Activated CD4-positive, alpha-beta T cell treated with anti-CD3 and anti-CD28 coated beads for 24 hours (primary cell): Measurements from ENCODE around the gene PDCL3.
A peak's percentile ranks its signal among the peaks of the same experiment; 100 is the strongest.

Source experiments
- DNase-seq, 2 donors: peaks; one replicate each; pipeline ENCODE4 v3.0.0-alpha.2; 2020; ENCODE audit warnings: low read depth in 2 of 2

Gene PDCL3

GRCh38 chr2:100560216-100560830, 2.5 kb upstream of the PDCL3 start:
- DNase-seq, result no peak

DNA sequence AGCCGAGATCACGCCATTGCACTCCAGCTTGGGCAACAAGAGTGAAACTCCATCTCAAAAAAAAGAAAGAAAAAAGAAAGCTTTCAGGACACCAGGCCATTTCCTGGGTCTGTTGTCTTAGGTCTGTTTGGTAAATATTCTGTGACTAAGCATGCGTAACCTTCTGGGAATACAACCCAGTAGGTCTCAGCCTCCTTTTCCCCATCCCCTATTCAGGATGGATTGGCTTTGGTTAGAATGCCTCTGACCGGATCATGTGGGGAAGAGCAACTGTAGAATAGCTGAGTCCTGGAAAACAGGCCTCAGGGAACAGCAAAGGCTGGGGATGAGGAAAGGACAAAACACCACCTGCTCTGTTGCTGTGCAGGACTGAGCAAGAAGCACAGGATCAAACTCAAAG, 1.6 kb upstream of the PDCL3 start:
- DNase-seq, result no peak

- DNase-seq, result no peak
Observed at GRCh38 chr2:100563407-100564247, 834 bp downstream of the PDCL3 start.

DNA sequence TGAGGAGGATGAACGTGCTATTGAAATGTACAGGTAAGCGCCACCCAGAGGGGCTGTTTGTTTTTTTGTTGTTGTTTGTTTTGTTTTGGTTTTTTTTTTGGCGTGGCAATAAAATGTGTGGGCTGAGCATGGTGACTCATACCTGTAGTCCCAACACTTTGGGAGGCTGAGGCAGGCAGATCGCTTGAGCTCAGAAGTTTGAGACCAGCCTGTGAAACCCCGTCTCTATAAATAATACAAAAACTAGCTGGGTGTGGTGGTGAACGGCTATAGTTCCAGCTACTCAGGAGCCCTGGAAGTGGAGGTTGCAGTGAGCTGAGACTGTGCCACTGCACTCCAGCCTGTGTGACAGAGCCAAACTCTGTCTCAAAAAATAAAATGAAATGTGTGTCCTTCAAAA, 6.2 kb downstream of the PDCL3 start:
- DNase-seq, result no peak

GRCh38 chr2:100571668-100572067, 8.9 kb downstream of the PDCL3 start:
- DNase-seq, result no peak

GRCh38 chr2:100577777-100578176, 15.0 kb downstream of the PDCL3 start:
- no peak for DNase-seq

GRCh38 chr2:100580367-100581276, 17.8 kb downstream of the PDCL3 start:
- DNase-seq, result no peak

- DNase-seq, result no peak
Observed at GRCh38 chr2:100581277-100581612, 18.5 kb downstream of the PDCL3 start.

- DNase-seq, result no peak
Observed at GRCh38 chr2:100584816-100585215, 22.0 kb downstream of the PDCL3 start.

GRCh38 chr2:100588071-100588786, 25.4 kb downstream of the PDCL3 start:
- no peak for DNase-seq

DNA sequence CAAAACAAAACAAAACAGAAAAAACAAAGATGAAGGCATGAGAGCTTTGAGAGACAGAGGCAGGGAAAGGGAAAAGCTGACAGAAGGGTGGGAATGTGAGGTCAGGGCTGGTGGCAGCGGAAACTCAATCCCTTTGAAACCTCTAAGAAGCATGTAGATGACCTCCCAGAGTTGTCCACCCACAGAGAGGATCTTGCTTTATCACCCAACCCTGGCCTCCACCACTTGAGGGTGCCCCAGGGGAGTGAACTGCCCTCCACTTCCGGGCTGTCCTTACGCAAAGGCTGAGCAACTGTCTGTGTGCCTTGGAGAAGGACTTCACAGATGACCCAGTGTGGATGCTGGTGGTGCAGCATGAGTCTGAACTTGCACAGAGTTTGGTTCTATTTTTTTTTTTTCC, 26.7 kb downstream of the PDCL3 start:
- no peak for DNase-seq

DNA sequence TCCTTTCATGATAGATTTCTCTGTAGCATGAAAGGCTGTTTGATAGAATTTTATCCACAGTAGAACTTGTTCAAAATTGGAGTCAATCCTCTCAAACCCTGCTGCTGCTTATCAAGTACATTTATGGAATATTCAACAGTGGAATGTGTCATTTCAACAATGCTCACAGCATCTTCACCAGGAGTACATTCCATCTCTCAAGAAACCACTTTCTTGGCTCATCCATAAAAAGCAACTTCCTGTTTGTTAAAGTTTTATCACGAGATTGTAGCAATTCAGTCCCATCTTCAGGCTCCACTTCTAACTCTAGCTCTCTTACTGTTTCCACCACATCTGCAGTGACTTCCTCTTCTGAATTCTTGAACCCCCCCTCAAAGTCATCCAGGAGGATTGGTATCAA, 29.4 kb downstream of the PDCL3 start:
- no peak for DNase-seq

DNA sequence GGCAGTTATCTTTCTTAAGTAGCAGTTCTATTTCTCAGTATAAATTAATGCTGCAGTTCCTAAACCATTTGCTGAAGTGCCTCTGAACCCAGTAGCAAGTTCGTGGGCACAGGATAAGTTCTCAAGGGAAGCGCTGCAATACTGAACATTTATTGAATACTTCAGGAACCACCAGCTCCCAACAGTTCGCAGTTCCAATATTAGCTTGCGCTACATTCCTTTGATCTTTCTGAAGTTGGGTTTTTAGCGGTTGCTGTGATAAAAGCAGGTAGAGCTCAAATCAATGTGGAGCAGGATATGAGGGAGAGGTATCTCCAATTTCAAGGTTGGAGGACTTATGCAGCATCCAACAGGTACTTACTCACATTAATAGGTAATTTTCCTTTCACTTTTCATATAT, 33.7 kb downstream of the PDCL3 start:
- DNase-seq, result no peak

DNA sequence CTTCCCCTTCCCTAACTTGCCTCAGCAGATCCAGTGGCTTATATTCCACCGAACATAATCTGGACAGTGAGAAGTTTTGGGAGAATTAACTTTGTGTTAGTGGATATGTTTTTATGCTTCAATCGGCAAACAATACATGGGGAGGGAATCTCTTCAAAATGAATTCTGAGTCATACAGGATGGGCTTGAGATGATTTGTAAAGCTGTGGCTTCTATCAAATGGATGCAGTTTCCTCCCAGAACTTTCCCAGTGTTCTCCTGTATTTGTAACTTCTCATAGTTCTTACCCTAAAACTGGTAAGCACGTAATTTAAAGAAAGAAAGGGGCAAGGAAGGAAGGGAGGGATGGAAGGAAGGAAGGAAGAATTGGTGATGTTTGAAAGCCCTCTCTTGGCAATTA, 36.8 kb downstream of the PDCL3 start:
- DNase-seq, result no peak

- no peak for DNase-seq
Observed at GRCh38 chr2:100601661-100602060, 38.9 kb downstream of the PDCL3 start.

- no peak for DNase-seq
Observed at GRCh38 chr2:100603414-100603813, 40.6 kb downstream of the PDCL3 start.

- DNase-seq, result no peak
Observed at GRCh38 chr2:100603948-100604633, 41.3 kb downstream of the PDCL3 start.

- DNase-seq, result no peak
Observed at GRCh38 chr2:100606332-100606725, 43.5 kb downstream of the PDCL3 start.

GRCh38 chr2:100606726-100607343, 44.0 kb downstream of the PDCL3 start:
- peak; percentile 8 to 17 for DNase-seq

GRCh38 chr2:100610381-100610831, 47.6 kb downstream of the PDCL3 start:
- peak; percentile 58 to 61 for DNase-seq
